ENCODE measurements around the gene GPR35. TPM values are rescaled to one million over a fixed set of nuclear protein-coding genes. Genes with fewer than 3 reads are reported as not detected.

GPR35 gene
- polyA plus RNA-seq, 1 of the 3 experiments (the other 2 are of a cell fraction): 1.2 TPM

- TF ChIP-seq, protein P1, sequence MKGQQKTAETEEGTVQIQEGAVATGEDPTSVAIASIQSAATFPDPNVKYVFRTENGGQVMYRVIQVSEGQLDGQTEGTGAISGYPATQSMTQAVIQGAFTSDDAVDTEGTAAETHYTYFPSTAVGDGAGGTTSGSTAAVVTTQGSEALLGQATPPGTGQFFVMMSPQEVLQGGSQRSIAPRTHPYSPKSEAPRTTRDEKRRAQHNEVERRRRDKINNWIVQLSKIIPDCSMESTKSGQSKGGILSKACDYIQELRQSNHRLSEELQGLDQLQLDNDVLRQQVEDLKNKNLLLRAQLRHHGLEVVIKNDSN (IDR thresholded peaks at IDR 0.05; ENCODE audit: borderline replicate concordance, low read depth): no peak
- no peak for TF ChIP-seq RXRA (IDR thresholded peaks at IDR 0.05; ENCODE audit: borderline replicate concordance, low read depth)
- TF ChIP-seq, protein P2, sequence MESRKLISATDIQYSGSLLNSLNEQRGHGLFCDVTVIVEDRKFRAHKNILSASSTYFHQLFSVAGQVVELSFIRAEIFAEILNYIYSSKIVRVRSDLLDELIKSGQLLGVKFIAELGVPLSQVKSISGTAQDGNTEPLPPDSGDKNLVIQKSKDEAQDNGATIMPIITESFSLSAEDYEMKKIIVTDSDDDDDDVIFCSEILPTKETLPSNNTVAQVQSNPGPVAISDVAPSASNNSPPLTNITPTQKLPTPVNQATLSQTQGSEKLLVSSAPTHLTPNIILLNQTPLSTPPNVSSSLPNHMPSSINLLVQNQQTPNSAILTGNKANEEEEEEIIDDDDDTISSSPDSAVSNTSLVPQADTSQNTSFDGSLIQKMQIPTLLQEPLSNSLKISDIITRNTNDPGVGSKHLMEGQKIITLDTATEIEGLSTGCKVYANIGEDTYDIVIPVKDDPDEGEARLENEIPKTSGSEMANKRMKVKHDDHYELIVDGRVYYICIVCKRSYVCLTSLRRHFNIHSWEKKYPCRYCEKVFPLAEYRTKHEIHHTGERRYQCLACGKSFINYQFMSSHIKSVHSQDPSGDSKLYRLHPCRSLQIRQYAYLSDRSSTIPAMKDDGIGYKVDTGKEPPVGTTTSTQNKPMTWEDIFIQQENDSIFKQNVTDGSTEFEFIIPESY (IDR thresholded peaks at IDR 0.05; ENCODE audit: borderline replicate concordance, low read depth): no peak
- no peak for TF ChIP-seq JUND (IDR thresholded peaks at IDR 0.05)
- no peak for TF ChIP-seq TAF1 (IDR thresholded peaks at IDR 0.05; ENCODE audit: borderline replicate concordance, low read depth, low read length)
- TF ChIP-seq RCOR1 (IDR thresholded peaks at IDR 0.05; ENCODE audit: low read length): no peak
- no peak for TF ChIP-seq EP300 (IDR thresholded peaks at IDR 0.05; ENCODE audit: borderline replicate concordance in 1 of 2, low read depth in 1 of 2, low read length in 1 of 2)
- no peak for TF ChIP-seq MXI1 (IDR thresholded peaks at IDR 0.05; ENCODE audit: low read depth, low read length)
- no peak for TF ChIP-seq GABPA (IDR thresholded peaks at IDR 0.05; ENCODE audit: low read depth)
- TF ChIP-seq SIN3A (IDR thresholded peaks at IDR 0.05; ENCODE audit: borderline replicate concordance, low read depth, low read length): no peak
- TF ChIP-seq REST (IDR thresholded peaks at IDR 0.05; ENCODE audit: low read depth, low read length): no peak
- TF ChIP-seq GATA2 (CRISPR knock-in tag; IDR thresholded peaks at IDR 0.05): no peak
- TF ChIP-seq MEF2A (IDR thresholded peaks at IDR 0.05; ENCODE audit: borderline replicate concordance, low read depth): no peak
- no peak for TF ChIP-seq PBX3 (IDR thresholded peaks at IDR 0.05)
- TF ChIP-seq TEAD4 (IDR thresholded peaks at IDR 0.05; ENCODE audit: borderline replicate concordance, insufficient read depth): no peak
- Histone ChIP-seq H3K9me3 (no peaks in the 10 kb centered on the region), H3K27me3 (ENCODE audit: insufficient read depth) (no peaks in the 10 kb centered on the region), H4K20me1 (ENCODE audit: insufficient read depth) (no peaks in the 10 kb centered on the region), H3K36me3 (replicated peaks in 1 of 2; ENCODE audit: control insufficient read depth in 1 of 2, insufficient read depth in 2 of 2, low read length in 1 of 2) (no peaks in the 10 kb centered on the region), H3F3A (replicated peaks; ENCODE audit: insufficient read depth) (no peaks in the 10 kb centered on the region), H3K9me2 (no peaks in the 10 kb centered on the region), H3K27ac (ENCODE audit: low read depth in 2 of 2, low read length in 1 of 2) (no peak overlapping the region), H3K9ac (no peak overlapping the region), H2AFZ (ENCODE audit: low read depth) (no peak overlapping the region), H3K4me2 (no peak overlapping the region), H3K4me3 (ENCODE audit: low read depth in 2 of 2, low read length in 1 of 2) (no peak overlapping the region), H3K79me2 (ENCODE audit: insufficient read depth) (no peaks in the 10 kb centered on the region), H3K4me1 (ENCODE audit: control insufficient read depth in 1 of 2, insufficient read depth in 2 of 2, low read depth in 1 of 2, low read length in 1 of 2) (no peaks in the 10 kb centered on the region)
- POLR2A ChIA-PET: no interaction called here
- CTCF ChIA-PET: no interaction called here
- no peak for DNase-seq
- 10% methylated on average over 1 of the region's 1 CpG for WGBS (ENCODE audit: low lambda C conversion rate)
Observed at GRCh38 chr2:240664622-240665021, 39.3 kb downstream of the GPR35 start.

Measured in SK-N-SH (cell line).